ENCODE measurements around the gene PADI6.

GRCh38 chr1:17438318-17439249 is 66.6 kb downstream of the PADI6 start:
- TF ChIP-seq ZNF449 (tag by site-specific recombination; IDR thresholded peaks at IDR 0.05) (no peak), CTCF (tag by site-specific recombination; IDR thresholded peaks at IDR 0.05) (peak; percentile 46; the same call in 1 of the 2 replicates), ELK4 (IDR thresholded peaks at IDR 0.05; ENCODE audit: borderline replicate concordance, low read depth, low read length) (no peak), ZBTB17 (tag by site-specific recombination; IDR thresholded peaks at IDR 0.05) (no peak)
